ENCODE data around the gene BEST2.

GRCh38 chr19:12799742-12800465 is 48.3 kb downstream of the BEST2 start:
- TF ChIP-seq CTCF (IDR thresholded peaks at IDR 0.05): no peak
- TF ChIP-seq POLR2A (IDR thresholded peaks at IDR 0.05): no peak

Measured in heart left ventricle (tissue), 13 donors.